A673 (cell line): Measurements from ENCODE around the gene ACVR2B. TPM values are rescaled to one million over a fixed set of nuclear protein-coding genes. Genes with fewer than 3 reads are reported as not detected.

Experiments
- BruUV-seq: library from RNA; stranded (reverse); fragments of 400-500 nt; replicated peaks from 2 replicates; lab custom pipeline; 2021; lab: Mats Ljungman, UMichigan
- CTCF ChIA-PET: fragments of 300-600 bp; sonication (Branson Sonifier 250); formaldehyde crosslinking; loops from one replicate; lab custom pipeline; 2022; ENCODE audit warnings: antibody characterized with exemption; lab: Charles Lee
- POLR2A ChIA-PET: fragments of 300-600 bp; sonication (Branson Sonifier 250); formaldehyde crosslinking; loops from one replicate; lab custom pipeline; 2022; ENCODE audit warnings: antibody characterized with exemption; ENCODE audit not compliant: low non-redundant PET; lab: Charles Lee
- DNase-seq: peaks from one replicate; pipeline ENCODE4 v3.0.0-alpha.2; 2015; ENCODE audit warnings: low spot score
- H3K27ac ChIP-seq: fragments of 200-600 bp; sonication (generic); 2 replicates; pipeline ENCODE4 v1.5.1; 2016; ENCODE audit warnings: mixed run types, low read depth, mild to moderate bottlenecking, mixed read lengths, antibody characterized with exemption, low read length; ENCODE audit not compliant: poor library complexity, severe bottlenecking
- H3K27me3 ChIP-seq: fragments of 200-600 bp; sonication (generic); replicated peaks from 2 replicates; pipeline ENCODE4 v1.6.1; 2017; ENCODE audit warnings: mixed run types, low read depth, mild to moderate bottlenecking, mixed read lengths, antibody characterized with exemption, low read length; ENCODE audit not compliant: insufficient read depth, poor library complexity
- H3K36me3 ChIP-seq: fragments of 200-600 bp; sonication (generic); 2 replicates; pipeline ENCODE4 v1.6.1; 2016; ENCODE audit warnings: mixed run types, mild to moderate bottlenecking, mixed read lengths, antibody characterized with exemption, low read length; ENCODE audit not compliant: insufficient read depth, poor library complexity, severe bottlenecking
- H3K4me1 ChIP-seq: fragments of 200-600 bp; sonication (generic); 2 replicates; pipeline ENCODE4 v1.6.1; 2017; ENCODE audit warnings: mixed run types, mild to moderate bottlenecking, mixed read lengths, antibody characterized with exemption, low read length; ENCODE audit not compliant: insufficient read depth, poor library complexity, severe bottlenecking
- H3K4me3 ChIP-seq: fragments of 200-600 bp; sonication (generic); 2 replicates; pipeline ENCODE4 v1.5.1; 2016; ENCODE audit warnings: low read depth, mixed run types, mild to moderate bottlenecking, mixed read lengths, low read length; ENCODE audit not compliant: poor library complexity, severe bottlenecking
- H3K9me3 ChIP-seq: fragments of 200-600 bp; sonication (generic); 2 replicates; pipeline ENCODE4 v1.6.1; 2016; ENCODE audit warnings: mixed run types, low read depth, mild to moderate bottlenecking, mixed read lengths, antibody characterized with exemption, low read length; ENCODE audit not compliant: poor library complexity, severe bottlenecking
- EZH2 ChIP-seq: fragments of 200-600 bp; sonication (generic); IDR thresholded peaks from 2 replicates; pipeline ENCODE4 v1.6.1; 2017; ENCODE audit warnings: borderline replicate concordance, low read depth, mild to moderate bottlenecking, mixed read lengths, antibody characterized with exemption, low read length; ENCODE audit not compliant: poor library complexity, severe bottlenecking
- intact Hi-C: fragments of 100-400 bp; cut with micrococcal nuclease; formaldehyde crosslinking; loops from one replicate; pipeline ENCODE4 v1.10.0; 2022; ENCODE audit not compliant: unreplicated experiment
- total RNA-seq: library from RNA; stranded (reverse); gene quantifications from 2 replicates; pipeline ENCODE4 v1.2.3, GENCODE V29; 2021
- TF ChIP-seq, protein P1 (sequence below): fragments of 300-800, 200-600 bp; sonication (generic); conservative IDR thresholded peaks from 2 replicates; pipeline ENCODE4 v1.5.1; 2017; ENCODE audit warnings: low read depth, mild to moderate bottlenecking, antibody characterized with exemption, low read length, moderate library complexity, mixed read lengths

The ACVR2B gene
- total RNA-seq, 1 experiment from 2014 or later: 6.4 TPM

DNA sequence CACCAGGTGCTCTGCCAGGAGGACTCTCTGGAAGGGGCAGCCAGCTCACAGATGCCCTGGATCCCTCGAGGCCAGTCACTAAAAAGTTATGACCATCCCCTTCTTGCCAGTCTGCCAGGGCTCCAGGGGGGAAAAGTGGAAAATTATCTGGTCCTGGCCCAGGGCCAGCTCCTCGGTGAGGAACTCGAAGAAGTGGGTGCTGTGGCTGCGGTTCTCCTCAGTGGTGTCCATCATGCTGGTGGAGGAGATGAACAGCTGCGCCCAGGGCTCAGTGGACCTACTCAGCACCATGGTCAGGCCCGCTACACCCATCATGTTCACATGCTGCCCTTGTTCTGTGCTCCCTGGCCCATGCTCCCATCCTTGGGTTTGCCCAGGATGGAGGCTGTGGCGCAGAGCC, 61.7 kb downstream of the ACVR2B start:
- Histone ChIP-seq H3K4me1 (no peaks in the 10 kb centered on the region), H3K9me3 (no peaks in the 10 kb centered on the region), H3K27ac (no peak overlapping the region), H3K27me3 (no peaks in the 10 kb centered on the region), H3K36me3 (no peaks in the 10 kb centered on the region), H3K4me3 (no peak overlapping the region)
- CTCF ChIA-PET: no interaction called here
- POLR2A ChIA-PET: no interaction called here
- no peak for DNase-seq
- TF ChIP-seq EZH2: no peak
- TF ChIP-seq, protein P1, sequence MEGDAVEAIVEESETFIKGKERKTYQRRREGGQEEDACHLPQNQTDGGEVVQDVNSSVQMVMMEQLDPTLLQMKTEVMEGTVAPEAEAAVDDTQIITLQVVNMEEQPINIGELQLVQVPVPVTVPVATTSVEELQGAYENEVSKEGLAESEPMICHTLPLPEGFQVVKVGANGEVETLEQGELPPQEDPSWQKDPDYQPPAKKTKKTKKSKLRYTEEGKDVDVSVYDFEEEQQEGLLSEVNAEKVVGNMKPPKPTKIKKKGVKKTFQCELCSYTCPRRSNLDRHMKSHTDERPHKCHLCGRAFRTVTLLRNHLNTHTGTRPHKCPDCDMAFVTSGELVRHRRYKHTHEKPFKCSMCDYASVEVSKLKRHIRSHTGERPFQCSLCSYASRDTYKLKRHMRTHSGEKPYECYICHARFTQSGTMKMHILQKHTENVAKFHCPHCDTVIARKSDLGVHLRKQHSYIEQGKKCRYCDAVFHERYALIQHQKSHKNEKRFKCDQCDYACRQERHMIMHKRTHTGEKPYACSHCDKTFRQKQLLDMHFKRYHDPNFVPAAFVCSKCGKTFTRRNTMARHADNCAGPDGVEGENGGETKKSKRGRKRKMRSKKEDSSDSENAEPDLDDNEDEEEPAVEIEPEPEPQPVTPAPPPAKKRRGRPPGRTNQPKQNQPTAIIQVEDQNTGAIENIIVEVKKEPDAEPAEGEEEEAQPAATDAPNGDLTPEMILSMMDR: no peak
- intact Hi-C loops: no loop called here
- BruUV-seq: no TSS peak

DNA sequence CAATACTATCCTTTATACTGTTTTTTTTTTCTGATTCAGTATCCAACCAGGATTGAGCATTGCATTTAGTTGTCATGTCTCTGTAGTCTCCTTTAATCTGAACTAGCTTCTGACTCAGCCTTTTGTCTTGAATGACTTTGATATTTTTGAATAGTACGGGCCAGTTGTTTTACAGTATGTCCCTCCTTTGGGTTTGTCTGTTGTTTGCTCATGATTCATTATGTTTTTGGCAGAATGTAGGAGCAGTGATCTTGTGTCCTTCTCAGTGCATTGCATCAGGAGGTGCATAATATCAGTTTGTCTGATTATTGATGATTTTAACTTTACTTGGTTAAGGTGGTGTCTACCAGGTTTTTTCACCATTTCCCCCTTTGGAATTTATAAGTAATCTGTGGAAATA, 63.0 kb downstream of the ACVR2B start:
- intact Hi-C loops: no loop called here
- Histone ChIP-seq H3K27me3 (no peaks in the 10 kb centered on the region), H3K36me3 (no peaks in the 10 kb centered on the region), H3K27ac (no peak overlapping the region), H3K9me3 (no peaks in the 10 kb centered on the region), H3K4me1 (no peaks in the 10 kb centered on the region), H3K4me3 (no peak overlapping the region)
- DNase-seq: no peak
- CTCF ChIA-PET: no interaction called here
- TF ChIP-seq EZH2: no peak
- TF ChIP-seq, protein P1: no peak
- no TSS peak for BruUV-seq
- POLR2A ChIA-PET: no interaction called here

GRCh38 chr3:38519000-38519399, 65.3 kb downstream of the ACVR2B start:
- POLR2A ChIA-PET: no interaction called here
- H3K4me3 ChIP-seq: no peak overlapping the region
- BruUV-seq: no TSS peak

More at GRCh38 chr3:38519000-38519399, 65.3 kb downstream of the ACVR2B start:
- Histone ChIP-seq H3K27ac (no peak overlapping the region), H3K36me3 (no peaks in the 10 kb centered on the region), H3K4me1 (no peaks in the 10 kb centered on the region), H3K27me3 (no peaks in the 10 kb centered on the region), H3K9me3 (no peaks in the 10 kb centered on the region)
- intact Hi-C loops: no loop called here
- TF ChIP-seq, protein P1: no peak
- no peak for TF ChIP-seq EZH2
- DNase-seq: no peak
- CTCF ChIA-PET: no interaction called here
